ENCODE results near the gene NT5C1B. TPM values are rescaled to one million over a fixed set of nuclear protein-coding genes. Genes with fewer than 3 reads are reported as not detected.

Gene NT5C1B
- total RNA-seq, 1 experiment from 2014 or later, result not detected

DNA sequence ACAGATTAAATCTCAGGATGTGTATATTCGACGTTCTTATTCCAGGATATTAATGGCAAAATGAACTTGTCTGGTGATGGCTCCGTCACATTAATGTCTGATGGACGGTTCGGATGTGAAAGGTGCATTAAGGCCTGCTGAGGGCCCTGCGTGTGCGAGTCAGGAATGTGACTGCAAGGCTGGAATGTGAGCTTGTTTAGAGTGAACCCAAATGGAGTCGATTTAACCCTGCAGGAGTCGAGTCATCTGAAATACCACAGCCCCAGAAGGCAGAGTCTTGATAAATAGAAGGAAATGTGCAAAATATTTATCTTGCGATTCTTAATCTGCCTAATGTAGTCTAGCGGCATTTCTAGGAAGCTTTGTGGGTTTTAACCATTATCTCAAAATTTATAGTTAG, 73.3 kb downstream of the NT5C1B start:
- DNase-seq (ENCODE audit: low read depth), result peak; percentile 10

DNA sequence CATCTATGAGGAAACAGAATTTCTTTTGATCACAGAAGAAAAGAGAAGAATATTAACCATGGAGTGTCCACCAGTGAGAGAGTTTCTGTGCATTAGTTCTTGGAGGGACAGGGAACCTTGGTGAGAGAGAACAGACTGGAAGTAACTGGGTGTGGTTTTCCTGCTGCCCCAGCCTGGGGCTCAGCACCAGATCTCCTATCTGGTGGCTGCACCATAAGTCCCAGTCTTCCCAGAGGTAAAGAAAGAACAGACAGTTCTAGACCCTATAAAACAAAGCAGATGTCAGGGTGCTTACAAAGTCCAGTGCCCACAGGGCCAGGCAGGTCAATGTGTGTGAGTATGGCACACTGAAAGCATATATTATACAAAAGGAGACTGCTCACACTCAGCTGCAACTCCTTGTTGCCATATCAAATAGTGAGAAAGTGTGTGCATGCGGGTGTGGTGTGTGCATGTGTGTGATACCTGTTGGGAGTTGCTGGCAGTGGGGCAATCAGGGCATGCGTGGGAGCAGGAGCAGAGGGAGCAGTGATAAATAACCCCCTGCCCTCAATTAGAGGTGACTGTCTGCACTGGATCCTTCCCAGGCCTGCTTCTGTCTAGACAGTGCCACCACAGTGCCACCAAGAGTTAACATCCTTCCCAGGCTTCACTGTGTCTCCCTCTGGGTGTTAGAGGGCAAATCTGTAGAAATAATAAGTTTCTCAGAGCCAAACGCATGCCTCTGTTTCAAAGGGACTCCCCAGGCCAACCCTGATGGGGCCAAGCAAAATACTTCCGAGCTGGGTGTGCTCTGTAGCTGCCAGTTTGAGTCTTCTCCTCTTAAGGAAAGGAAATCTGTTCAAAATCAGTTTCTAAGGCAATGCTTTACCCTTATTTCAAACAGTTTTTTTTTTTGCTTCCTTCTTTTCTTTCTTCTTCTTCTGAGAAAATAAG, 74.6 kb downstream of the NT5C1B start:
- no peak for DNase-seq (ENCODE audit: low read depth)

Other genes with a start within 250 kb of the NT5C1B start
- gene RDH14, start 28.9 kb downstream of the NT5C1B start, total RNA-seq (2014; rRNA removed), result 45.4 and 47.1 TPM in 2 replicates